Activated CD4-positive, alpha-beta T cell treated with anti-CD3 and anti-CD28 coated beads, Interleukin-2, amount 10 ng/mL, durations not matched to agents 24 days and 14 days (primary cell): ENCODE results near the gene GLE1. TPM values are rescaled to one million over a fixed set of nuclear protein-coding genes. Genes with fewer than 3 reads are reported as not detected.

ENCODE experiments used
- DNase-seq: peaks from one replicate; pipeline ENCODE4 v3.0.0; 2022
- H3K27ac Mint-ChIP-seq: one replicate; pipeline ENCODE4 v1.8.0; 2022; ENCODE audit warnings: mild to moderate bottlenecking, mixed read lengths
- H3K27me3 Mint-ChIP-seq: one replicate; pipeline ENCODE4 v1.8.0; 2022; ENCODE audit warnings: mixed read lengths
- H3K36me3 Mint-ChIP-seq: one replicate; pipeline ENCODE4 v1.8.0; 2022; ENCODE audit warnings: low read depth, mild to moderate bottlenecking, mixed read lengths
- H3K4me1 Mint-ChIP-seq: one replicate; pipeline ENCODE4 v1.8.0; 2021; ENCODE audit warnings: mixed read lengths
- H3K4me3 Mint-ChIP-seq: one replicate; pipeline ENCODE4 v1.8.0; 2022; ENCODE audit warnings: mild to moderate bottlenecking, moderate library complexity, mixed read lengths
- H3K9me3 Mint-ChIP-seq: one replicate; pipeline ENCODE4 v1.8.0; 2021; ENCODE audit warnings: mixed read lengths
- intact Hi-C: fragments of 100-400 bp; cut with micrococcal nuclease; formaldehyde crosslinking; loops from one replicate; pipeline ENCODE4 v1.15.1; 2023
- total RNA-seq: library from RNA; stranded (reverse); gene quantifications from 2 replicates; pipeline ENCODE4 v1.2.3, GENCODE V29; 2022

GLE1 gene
- total RNA-seq, 1 donor from 2014 or later = 53.3 TPM

DNA sequence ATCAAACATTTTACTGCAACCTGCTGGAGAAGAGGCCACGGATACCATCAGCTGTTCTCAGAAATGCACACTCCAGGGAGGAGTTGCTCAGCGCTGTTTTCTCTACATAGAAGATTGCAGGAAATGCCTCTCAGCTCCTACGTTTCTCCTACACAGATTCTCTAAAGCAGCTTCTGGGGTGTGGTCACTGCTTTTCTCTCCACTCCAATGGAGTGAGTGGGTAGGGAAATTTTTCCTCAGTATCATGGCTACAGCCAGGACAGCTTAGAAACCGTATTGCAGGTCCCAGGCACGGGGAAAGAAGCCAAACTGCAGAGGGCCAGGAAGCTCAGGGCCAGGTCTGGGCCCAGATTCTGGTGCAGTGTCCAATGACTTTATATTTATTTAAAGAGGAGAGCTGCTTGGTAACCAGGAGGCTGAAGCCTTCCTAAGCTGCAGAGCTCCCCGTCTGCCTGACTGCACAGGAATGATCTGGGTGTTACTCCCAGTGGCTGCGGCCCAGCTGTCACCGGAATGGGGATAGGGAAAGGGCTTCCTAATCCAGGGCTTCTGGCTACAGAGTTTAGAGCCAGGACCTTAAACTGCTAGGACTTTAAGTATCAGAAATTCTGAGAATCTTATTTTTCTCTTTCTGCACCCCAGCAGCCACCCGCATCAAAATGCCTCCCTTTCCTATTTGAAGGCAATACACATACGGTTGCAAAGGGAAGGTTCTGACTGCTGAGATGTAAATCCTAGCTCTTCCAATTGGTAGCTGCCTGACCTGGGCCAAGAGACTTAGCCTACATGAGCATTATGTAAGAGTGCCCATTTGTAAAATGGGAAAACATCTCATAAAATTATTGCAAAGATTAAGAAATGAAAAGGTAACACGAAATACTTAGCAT lies 46.5 kb downstream of the GLE1 start:
- peak overlapping the region; percentile 75 for H3K4me3 Mint-ChIP-seq
- H3K27ac Mint-ChIP-seq = peak overlapping the region; percentile 98
- DNase-seq = peak; percentile 72
- intact Hi-C loops = loop anchor here (2.0 to 5.0 kb wide), 3 partner anchors 46 to 1076 kb away; partner anchors contain the start of genes GLE1, NTMT1 and URM1
- H3K27me3 Mint-ChIP-seq = no peaks in the 10 kb centered on the region
- peaks cover 32% of the 10 kb centered on the region for H3K4me1 Mint-ChIP-seq
- no peaks in the 10 kb centered on the region for H3K9me3 Mint-ChIP-seq
- no peaks in the 10 kb centered on the region for H3K36me3 Mint-ChIP-seq

DNA sequence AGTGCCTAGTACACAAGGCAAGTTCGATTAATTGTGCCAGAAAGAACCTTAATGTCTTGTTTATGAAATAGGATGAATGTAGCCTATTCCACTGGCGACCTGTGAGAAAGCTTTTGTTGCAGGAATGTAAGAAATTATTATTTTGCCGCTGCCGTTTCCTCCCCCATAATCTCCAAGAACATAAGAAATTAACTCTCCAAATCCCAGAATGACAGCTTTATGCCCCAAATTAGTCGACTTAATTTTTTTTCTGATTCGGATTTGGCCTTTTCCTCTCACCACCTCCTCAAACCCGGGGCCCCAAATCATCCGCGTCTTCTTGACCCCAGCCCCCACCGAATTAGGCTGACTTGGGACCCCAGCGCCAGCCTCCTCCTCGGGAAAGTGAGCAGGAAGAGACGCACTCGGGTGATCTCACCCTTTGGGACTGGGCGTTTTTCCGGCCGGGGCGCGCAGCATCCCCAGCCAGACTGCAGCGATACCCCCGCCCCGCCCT lies 47.2 kb downstream of the GLE1 start:
- Mint-ChIP-seq H3K9me3 (no peaks in the 10 kb centered on the region), H3K36me3 (no peaks in the 10 kb centered on the region), H3K27ac (peak overlapping the region; percentile 98), H3K4me3 (no peak overlapping the region), H3K4me1 (peaks cover 31% of the 10 kb centered on the region), H3K27me3 (no peaks in the 10 kb centered on the region)
- DNase-seq = no peak
- intact Hi-C loops = loop anchor here (1.0 to 5.0 kb wide), 7 partner anchors 47 to 1076 kb away; partner anchors contain the start of genes GLE1, NTMT1, ODF2 and URM1

DNA sequence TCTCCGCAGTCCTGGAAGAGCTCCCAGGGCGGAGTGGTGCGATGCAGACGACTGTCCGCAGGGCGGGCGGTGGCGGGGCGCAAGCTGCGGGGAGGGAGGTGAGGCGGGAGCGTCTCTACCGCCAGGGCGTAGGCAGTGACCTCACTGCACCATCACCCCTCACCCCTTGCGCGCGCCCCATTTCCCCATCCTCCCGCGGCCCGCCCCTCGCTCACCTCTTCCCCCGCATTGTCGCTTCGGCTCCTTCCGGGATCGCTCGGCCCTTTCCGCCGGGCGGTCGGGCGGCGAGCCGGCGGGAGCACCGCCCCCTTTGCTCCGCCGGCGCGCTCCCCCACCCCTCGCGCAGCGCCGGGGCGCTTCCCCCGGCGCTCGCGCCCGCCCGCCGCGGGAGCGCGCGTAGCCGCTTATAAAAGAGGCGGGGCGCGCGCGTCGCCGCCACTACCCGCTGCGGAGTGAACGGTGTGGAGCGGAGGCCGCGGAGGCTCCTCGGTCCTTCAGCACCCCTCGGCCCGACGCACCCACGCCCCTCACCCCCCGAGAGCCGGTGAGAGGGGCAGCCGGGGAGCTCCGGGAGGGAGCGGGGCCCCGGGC lies 47.7 kb downstream of the GLE1 start, which contains the start of gene SPTAN1:
Gene SPTAN1 (plus strand): TSS at position 435 of the 591 bp plus-strand sequence. CDS start 14,154 bp downstream, outside the sequence.
- no peaks in the 10 kb centered on the region for H3K27me3 Mint-ChIP-seq

DNA sequence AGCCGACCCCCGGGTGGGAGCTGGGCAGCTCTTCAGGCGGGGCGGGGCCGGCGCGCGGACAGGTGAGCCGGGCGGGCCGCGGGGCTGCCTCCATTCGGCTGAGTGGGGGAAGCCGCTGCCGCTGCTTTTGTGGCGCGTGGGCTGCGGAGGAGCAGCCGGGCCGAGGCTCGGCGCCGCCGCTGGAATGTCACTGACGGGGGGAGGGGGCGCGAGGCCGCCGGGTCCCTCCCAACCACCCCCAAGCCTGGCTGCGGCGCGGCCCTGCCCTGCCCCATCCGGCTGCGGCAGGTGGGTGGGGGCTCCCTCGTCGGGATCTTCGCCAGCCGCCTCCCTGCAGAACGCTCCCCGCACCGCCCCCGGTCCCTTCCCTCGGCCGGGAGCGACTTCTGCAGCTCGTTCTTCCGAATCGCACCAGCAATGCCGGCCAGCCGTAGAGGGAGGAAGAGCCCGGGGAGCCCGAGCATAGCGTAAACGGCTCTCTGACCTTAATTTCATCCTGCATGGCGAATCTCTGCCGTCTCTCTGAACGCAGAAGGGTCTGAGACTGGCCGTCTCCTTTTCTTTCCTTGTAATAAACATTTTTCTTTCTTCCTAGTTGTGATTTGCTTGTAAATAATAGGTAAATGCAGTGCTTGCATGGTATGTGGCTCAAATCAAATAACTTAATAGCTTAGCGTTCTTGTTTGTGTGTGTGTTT lies 48.4 kb downstream of the GLE1 start:
- Mint-ChIP-seq H3K27me3 (no peaks in the 10 kb centered on the region), H3K4me1 (peaks cover 40% of the 10 kb centered on the region), H3K9me3 (no peaks in the 10 kb centered on the region), H3K36me3 (no peaks in the 10 kb centered on the region), H3K27ac (no peak overlapping the region), H3K4me3 (no peak overlapping the region)
- intact Hi-C loops = loop anchor here (1.0 to 5.0 kb wide), 6 partner anchors 97 to 1074 kb away; partner anchors contain the start of genes NTMT1, ODF2, URM1 and ZDHHC12
- DNase-seq = peak; percentile 88

More for the DNA sequence above, 47.7 kb downstream of the GLE1 start, which contains the start of gene SPTAN1:
- Mint-ChIP-seq H3K4me1 (peaks cover 36% of the 10 kb centered on the region), H3K4me3 (no peak within 1 kb of the TSS), H3K27ac (peak within 1 kb of the TSS; percentile 98), H3K9me3 (no peaks in the 10 kb centered on the region), H3K36me3 (no peaks in the 10 kb centered on the region)
- intact Hi-C loops = loop anchor here (1.0 to 5.0 kb wide), 6 partner anchors 96 to 1075 kb away; partner anchors contain the start of genes NTMT1, ODF2, URM1 and ZDHHC12
- peak; percentile 99 for DNase-seq

DNA sequence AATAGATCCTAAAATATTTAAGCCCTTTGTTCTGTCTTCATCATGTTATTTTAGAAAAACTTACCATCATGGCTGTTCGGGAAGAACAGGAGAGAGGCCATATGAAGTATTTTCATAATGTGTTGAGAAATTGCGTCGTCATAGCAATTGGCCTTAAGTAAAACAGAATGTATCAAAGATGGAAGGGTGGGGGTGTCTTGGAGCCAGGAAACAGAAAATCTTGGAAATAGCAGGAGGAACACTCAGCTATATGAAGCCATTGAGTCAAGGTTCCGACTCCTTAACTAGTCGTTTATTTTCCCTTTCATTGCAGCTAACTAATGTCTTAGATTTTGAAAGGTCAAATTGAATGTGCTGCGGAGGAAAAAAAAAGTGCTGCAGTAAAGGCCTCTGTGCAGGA lies 49.2 kb downstream of the GLE1 start:
- no peak for DNase-seq
- Mint-ChIP-seq H3K4me3 (no peak overlapping the region), H3K36me3 (no peaks in the 10 kb centered on the region), H3K4me1 (peaks cover 45% of the 10 kb centered on the region), H3K27me3 (no peaks in the 10 kb centered on the region), H3K9me3 (no peaks in the 10 kb centered on the region), H3K27ac (no peak overlapping the region)
- intact Hi-C loops = loop anchor here (2.0 to 5.0 kb wide), 3 partner anchors 181 to 1074 kb away; partner anchors contain the start of genes NTMT1 and URM1

DNA sequence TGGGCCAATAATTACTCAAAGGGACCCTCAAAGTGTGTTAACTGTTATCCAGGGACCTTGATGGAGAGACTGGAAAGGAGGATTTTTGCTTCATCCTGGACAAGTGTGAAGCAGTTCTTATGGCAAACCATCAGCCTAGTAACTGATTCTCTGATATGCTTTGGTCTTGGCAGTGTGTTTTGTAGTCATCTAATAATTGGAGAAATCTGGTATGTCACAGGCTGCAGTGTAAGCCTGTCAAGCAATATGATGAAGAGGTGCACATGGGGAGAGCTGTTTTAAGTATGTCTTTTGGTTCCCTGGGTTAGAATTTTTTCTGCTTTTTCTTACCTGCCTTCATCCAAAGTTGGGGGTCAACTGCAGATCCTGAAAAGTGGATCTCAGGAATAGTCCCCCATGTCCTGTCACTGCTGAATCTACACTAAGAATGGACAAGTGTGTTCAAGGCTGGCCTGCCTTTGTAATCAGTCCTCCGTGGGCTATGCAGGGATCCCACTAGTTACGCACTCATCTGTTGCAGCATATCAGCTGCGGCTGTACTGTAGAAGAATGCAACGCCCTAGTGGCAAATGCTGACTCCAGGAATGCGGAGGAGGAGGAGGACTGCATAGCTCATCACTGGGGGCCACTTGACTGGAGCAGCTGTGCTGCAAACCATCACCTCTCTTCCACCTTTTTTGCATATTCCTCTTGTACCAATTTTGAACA lies 49.8 kb downstream of the GLE1 start:
- DNase-seq = peak; percentile 69
- H3K9me3 Mint-ChIP-seq = no peaks in the 10 kb centered on the region
- no peak overlapping the region for H3K4me3 Mint-ChIP-seq
- intact Hi-C loops = loop anchor here (5.0 kb wide), 2 partner anchors 182 to 1073 kb away; partner anchors contain the start of genes NTMT1 and URM1
- peaks cover 49% of the 10 kb centered on the region for H3K4me1 Mint-ChIP-seq
- H3K36me3 Mint-ChIP-seq = peaks cover 3% of the 10 kb centered on the region
- H3K27ac Mint-ChIP-seq = no peak overlapping the region
- no peaks in the 10 kb centered on the region for H3K27me3 Mint-ChIP-seq

DNA sequence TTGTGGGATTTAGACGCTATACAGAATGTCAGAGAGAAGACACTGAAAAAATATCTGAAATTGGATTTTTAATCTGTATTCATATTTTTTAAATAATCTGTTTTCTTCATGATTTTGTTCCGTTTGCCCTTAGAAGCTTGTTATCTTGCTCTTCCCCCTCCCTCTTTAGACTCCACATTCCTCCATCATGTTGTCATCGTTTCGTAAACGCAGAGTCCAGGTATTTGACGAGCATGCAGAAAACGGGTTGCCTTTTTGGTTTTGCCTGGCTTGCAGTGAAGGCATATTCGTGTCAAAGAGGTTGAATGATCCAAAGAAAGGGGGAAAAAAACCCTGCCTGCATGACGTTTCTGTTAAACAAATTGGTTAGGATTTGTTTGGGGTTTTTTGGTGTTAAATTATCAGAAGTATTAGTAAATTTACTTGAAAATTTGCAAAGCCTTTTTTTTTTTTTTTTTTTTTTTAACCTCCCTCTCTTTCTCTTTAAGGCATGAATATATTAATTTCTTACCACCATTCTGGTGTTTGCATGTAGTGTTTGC lies 50.7 kb downstream of the GLE1 start:
- DNase-seq = no peak
- Mint-ChIP-seq H3K27me3 (no peaks in the 10 kb centered on the region), H3K4me1 (peaks cover 39% of the 10 kb centered on the region), H3K9me3 (no peaks in the 10 kb centered on the region), H3K36me3 (peaks cover 3% of the 10 kb centered on the region), H3K4me3 (no peak overlapping the region), H3K27ac (no peak overlapping the region)
- intact Hi-C loops = no loop called here

DNA sequence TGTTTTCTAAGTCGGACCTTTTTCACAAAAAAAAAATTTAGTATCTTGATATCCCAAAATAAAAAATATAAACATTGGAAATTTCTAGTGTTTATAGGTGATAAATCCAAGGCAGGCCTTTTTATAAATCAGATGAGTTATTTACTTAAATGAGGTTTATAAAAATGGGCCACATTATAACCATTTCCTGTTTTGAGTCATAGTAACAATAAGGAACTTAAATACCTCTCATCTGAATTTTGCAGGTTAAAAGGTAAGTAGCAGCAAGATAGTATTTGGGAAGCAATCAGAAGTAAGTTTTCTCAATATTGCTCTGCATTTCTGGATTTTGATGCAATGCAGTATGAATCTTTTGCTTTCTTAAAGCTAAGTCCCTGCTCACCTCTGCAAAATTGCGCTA lies 51.8 kb downstream of the GLE1 start:
- Mint-ChIP-seq H3K27me3 (no peaks in the 10 kb centered on the region), H3K9me3 (no peaks in the 10 kb centered on the region), H3K36me3 (peaks cover 3% of the 10 kb centered on the region), H3K4me1 (peaks cover 33% of the 10 kb centered on the region), H3K4me3 (no peak overlapping the region), H3K27ac (no peak overlapping the region)
- DNase-seq = no peak
- intact Hi-C loops = no loop called here

DNA sequence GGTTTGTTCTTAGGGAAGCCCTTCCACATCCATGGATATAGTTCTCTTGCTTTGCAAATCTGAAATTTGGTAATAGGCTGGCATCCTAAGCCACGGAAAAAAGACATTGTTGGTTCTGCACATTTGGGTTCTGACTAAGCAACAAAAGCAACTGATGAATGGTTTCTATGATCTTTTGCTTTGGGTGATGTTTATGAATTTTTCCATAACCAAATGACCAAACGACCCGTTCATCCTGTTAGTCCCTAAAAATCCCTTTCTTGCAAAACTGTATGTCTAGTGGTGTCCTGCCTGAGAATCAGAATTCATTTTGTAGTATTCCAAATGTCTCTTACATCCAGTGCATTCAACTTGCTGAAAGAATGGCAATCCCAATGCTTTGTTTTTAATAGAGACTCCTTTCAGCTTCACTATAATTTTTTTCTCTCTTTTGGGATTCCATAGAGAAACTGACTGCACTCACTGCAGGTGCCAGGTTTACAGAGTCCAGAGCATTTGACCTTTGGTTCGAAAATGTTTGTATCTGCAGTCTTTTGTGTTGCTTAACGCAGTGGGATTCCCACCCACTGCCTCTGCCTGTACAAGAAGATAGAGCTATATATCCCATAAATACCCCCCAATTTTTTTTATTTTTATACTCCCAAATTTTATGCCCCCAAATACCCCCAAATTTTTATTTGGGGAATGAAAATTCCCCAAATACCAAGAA lies 52.6 kb downstream of the GLE1 start:
- DNase-seq = no peak
- Mint-ChIP-seq H3K9me3 (no peaks in the 10 kb centered on the region), H3K4me1 (peaks cover 27% of the 10 kb centered on the region), H3K4me3 (peak overlapping the region; percentile 18), H3K36me3 (peaks cover 7% of the 10 kb centered on the region), H3K27ac (peak overlapping the region; percentile 51), H3K27me3 (no peaks in the 10 kb centered on the region)
- intact Hi-C loops = no loop called here

DNA sequence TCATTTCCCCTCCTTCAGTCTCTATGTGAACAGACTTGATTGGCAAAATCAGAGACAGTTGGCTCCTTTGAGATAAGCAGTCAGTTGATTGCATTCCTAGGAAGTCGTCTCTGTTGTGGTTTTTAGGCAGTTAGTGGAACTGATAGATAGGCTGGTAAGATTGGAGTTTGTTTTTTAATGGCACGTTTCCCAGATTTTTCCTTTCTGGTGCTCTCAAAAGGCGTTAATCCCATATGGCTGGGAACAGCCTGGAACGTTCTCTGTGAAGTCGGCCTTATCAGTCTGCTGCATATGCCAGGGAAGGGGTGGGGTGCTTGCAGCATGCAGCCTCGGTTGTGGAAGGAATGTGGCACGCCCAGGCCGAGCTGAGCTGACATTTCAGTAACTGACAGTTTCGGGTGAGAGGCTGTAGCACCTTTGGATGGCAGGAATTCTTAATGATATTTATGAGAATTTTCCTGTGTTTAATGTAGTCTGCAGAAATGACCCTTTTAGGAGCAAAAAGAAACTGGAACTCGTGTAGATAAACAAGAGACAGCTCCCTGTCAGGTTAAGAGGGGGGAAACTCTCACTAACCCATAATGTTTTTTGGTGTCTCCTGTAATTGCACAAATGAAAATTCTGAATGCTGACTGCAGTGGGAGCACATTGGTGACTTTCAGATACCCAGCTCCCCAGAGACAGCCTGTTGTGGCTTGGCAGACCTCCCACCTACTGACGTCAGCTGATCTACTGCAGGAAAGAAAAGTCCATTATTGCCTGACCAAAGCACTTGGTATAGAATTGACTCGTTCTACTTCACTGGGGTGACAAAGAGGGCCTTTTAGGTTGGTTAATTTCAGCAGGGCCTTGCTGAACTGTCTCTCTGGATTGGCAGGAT lies 54.2 kb downstream of the GLE1 start:
- H3K36me3 Mint-ChIP-seq = peaks cover 13% of the 10 kb centered on the region
- no peaks in the 10 kb centered on the region for H3K27me3 Mint-ChIP-seq
- no peaks in the 10 kb centered on the region for H3K9me3 Mint-ChIP-seq
- peak overlapping the region; percentile 91 for H3K27ac Mint-ChIP-seq
- DNase-seq = peak; percentile 75
- intact Hi-C loops = no loop called here
- H3K4me3 Mint-ChIP-seq = peak overlapping the region; percentile 41
- peaks cover 29% of the 10 kb centered on the region for H3K4me1 Mint-ChIP-seq

DNA sequence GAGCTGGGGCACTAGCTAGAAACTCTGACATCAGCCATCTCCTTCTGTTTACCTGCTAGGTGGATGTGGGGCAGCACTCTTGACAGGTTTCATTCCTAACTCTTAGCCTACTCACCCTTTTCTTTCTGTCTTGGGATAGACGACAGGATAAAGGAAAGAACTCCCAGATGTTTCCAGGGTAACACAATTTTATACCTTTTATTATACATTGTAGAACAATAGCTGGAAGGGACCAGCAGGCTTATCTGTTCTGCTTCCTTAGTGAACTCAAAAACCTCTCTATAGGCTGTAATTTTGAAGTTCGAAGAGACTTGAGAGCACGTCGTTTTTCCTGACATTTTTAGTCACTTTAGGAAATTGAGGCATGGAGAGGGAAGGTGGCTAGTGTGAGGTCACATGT lies 61.1 kb downstream of the GLE1 start:
- peaks cover 11% of the 10 kb centered on the region for H3K4me1 Mint-ChIP-seq
- H3K27me3 Mint-ChIP-seq = no peaks in the 10 kb centered on the region
- intact Hi-C loops = no loop called here
- no peak for DNase-seq
- H3K9me3 Mint-ChIP-seq = no peaks in the 10 kb centered on the region
- peak overlapping the region; percentile 34 for H3K27ac Mint-ChIP-seq
- no peak overlapping the region for H3K4me3 Mint-ChIP-seq
- H3K36me3 Mint-ChIP-seq = peaks cover 47% of the 10 kb centered on the region
